GM12878 (cell line): ENCODE results near the gene GAS2. TPM values are rescaled to one million over a fixed set of nuclear protein-coding genes. Genes with fewer than 3 reads are reported as not detected.
A peak's percentile ranks its signal among the peaks of the same experiment; 100 is the strongest.

Source experiments
- ATF7 ChIP-seq: fragments of 450-650 bp; IDR thresholded peaks from 2 replicates; pipeline ENCODE4 v1.6.1; 2016; ENCODE audit warnings: low read depth, mild to moderate bottlenecking
- BCL11A ChIP-seq: IDR thresholded peaks from 2 replicates; pipeline ENCODE4 v1.6.1; 2011; ENCODE audit warnings: low read depth, low read length
- CEBPB ChIP-seq, 2 experiments: fragments of 150-350 bp in 1 of 2; IDR thresholded peaks; 2 replicates each; pipeline ENCODE4 v1.6.1; 2012 to 2014; ENCODE audit warnings: low read depth in 2 of 2, low read length in 2 of 2, borderline replicate concordance in 1 of 2, inconsistent platforms in 1 of 2
- DPF2 ChIP-seq: fragments of 450-650 bp; IDR thresholded peaks from 2 replicates; pipeline ENCODE4 v1.6.1; 2017; ENCODE audit warnings: mild to moderate bottlenecking
- E2F4 ChIP-seq: IDR thresholded peaks from 2 replicates; pipeline ENCODE4 v1.6.1; 2012; ENCODE audit warnings: low read depth, low read length, improper control_type of control experiment
- EED ChIP-seq: sonication (generic); IDR thresholded peaks from 2 replicates; pipeline ENCODE4 v1.6.1; 2016; ENCODE audit warnings: antibody characterized with exemption, low read depth
- FOS ChIP-seq: IDR thresholded peaks from 3 replicates; pipeline ENCODE4 v1.6.1; 2011; ENCODE audit warnings: borderline replicate concordance; ENCODE audit not compliant: insufficient read length; ENCODE audit errors: extremely low read depth
- KAT2A ChIP-seq: conservative IDR thresholded peaks from 2 replicates; pipeline ENCODE4 v1.6.1; 2011; ENCODE audit warnings: low read depth, low read length; ENCODE audit not compliant: control insufficient read depth
- KDM1A ChIP-seq: fragments of 200-600 bp; sonication (generic); IDR thresholded peaks from 2 replicates; pipeline ENCODE4 v1.6.1; 2016; ENCODE audit warnings: borderline replicate concordance
- KLF5 ChIP-seq: fragments of 450-650 bp; IDR thresholded peaks from 2 replicates; pipeline ENCODE4 v1.6.1; 2014; ENCODE audit warnings: mild to moderate bottlenecking; ENCODE audit not compliant: partially characterized antibody
- LARP7 ChIP-seq: fragments of 450-650 bp; IDR thresholded peaks from 2 replicates; pipeline ENCODE4 v1.6.1; 2017; ENCODE audit warnings: mild to moderate bottlenecking
- MXI1 ChIP-seq: fragments of 150-350 bp; IDR thresholded peaks from 2 replicates; pipeline ENCODE4 v1.6.1; 2011; ENCODE audit warnings: low read depth, mild to moderate bottlenecking, inconsistent platforms, low read length, improper control_type of control experiment
- RBBP5 ChIP-seq: fragments of 200-600 bp; sonication (generic); conservative IDR thresholded peaks from 2 replicates; pipeline ENCODE4 v1.6.1; 2016
- RUNX3 ChIP-seq: IDR thresholded peaks from 2 replicates; pipeline ENCODE4 v1.6.1; 2012; ENCODE audit warnings: low read length, inconsistent platforms
- SPI1 ChIP-seq: IDR thresholded peaks from 2 replicates; pipeline ENCODE4 v1.6.1; 2011; ENCODE audit warnings: low read depth, mild to moderate bottlenecking, low read length, moderate library complexity, borderline replicate concordance; ENCODE audit not compliant: insufficient read depth
- TCF3 ChIP-seq: IDR thresholded peaks from 2 replicates; pipeline ENCODE4 v1.6.1; 2012; ENCODE audit warnings: low read depth, mild to moderate bottlenecking, low read length, borderline replicate concordance; ENCODE audit not compliant: insufficient read depth
- ZBTB4 ChIP-seq: fragments of 450-650 bp; formaldehyde crosslinking; IDR thresholded peaks from 2 replicates; pipeline ENCODE4 v1.4.0; 2022; ENCODE audit warnings: mild to moderate bottlenecking, moderate library complexity
- polyA plus RNA-seq, 11 experiments: library from polyadenylated mRNA; depleted of rRNA in 4 of 11; unstranded in 6 of 11; stranded (reverse) in 5 of 11; fragments of >200 nt; fragmentation: Nextera tagmentation in 4 of 11; fragmentation: Illumina TruSeq in 1 of 11; extraction: Ambion mirVana in 4 of 11; extraction: Trizol in 1 of 11; gene quantifications; 1 replicate in 1 of 11; 2 replicates in 10 of 11; pipeline versions ENCODE4 v1.2.1 to v1.2.3, GENCODE V29; 2011 to 2016; ENCODE audit warnings: inconsistent platforms in 2 of 11, missing spikeins in 2 of 11, low read depth in 1 of 11
- total RNA-seq, 4 experiments: library from RNA; depleted of rRNA in 3 of 4; stranded (reverse); fragments of >200 nt in 3 of 4; fragmentation: Illumina TruSeq in 1 of 4; extraction: Trizol in 1 of 4; gene quantifications; 2 replicates each; pipeline versions ENCODE4 v1.2.1 to v1.2.3, GENCODE V29; 2013 to 2021
- TF ChIP-seq, protein P1 (sequence below): fragments of 450-650 bp; IDR thresholded peaks from 2 replicates; pipeline ENCODE4 v1.6.1; 2018; ENCODE audit warnings: borderline replicate concordance, mild to moderate bottlenecking; ENCODE audit not compliant: partially characterized antibody

The GAS2 gene
- total and polyA plus RNA-seq, 10 of the 15 experiments (the other 5 are each of a cell fraction or from before 2014, with no cell fraction given) = 16.4 to 81.4 (median 26.2) TPM

DNA sequence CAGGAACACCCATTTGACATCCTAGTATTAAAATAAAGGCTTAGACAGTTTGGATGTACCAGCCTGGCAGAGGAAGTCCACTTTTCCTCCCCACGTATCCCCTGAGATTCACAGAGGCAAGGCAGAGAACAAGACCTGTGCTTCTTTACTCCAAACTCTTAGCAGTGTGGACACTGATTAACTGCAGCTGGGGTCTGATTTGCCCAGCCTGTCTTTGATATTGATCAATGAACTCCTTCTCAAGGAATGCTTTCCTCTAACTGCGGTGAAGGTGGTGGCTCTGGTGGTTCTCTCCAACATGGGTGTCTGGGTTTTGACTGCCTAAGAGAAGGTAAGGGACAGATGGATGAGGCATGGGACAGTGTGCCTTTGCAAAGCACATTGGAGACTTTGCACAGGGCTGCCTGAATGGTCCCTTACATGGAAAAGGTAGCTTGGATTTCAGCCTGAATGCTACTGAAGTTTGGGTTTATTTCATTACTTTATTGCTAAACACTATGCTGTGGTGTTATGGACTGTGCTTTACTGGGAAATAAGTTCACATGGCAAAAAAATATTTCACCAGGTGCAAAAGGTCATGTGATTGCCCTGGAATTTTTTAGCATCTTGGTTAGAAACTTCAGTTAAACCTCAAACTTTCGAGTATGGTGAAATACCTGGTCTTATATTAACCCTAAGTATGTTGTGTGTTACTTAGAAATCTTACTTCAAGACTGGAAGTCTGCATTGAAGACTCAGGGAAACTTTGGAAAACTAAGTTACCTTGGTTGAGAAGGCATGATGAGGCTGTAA is 1.8 kb downstream of the GAS2 start (continued):
- TF ChIP-seq FOS = no peak
- TF ChIP-seq ZBTB4 (CRISPR knock-in tag) = no peak
- TF ChIP-seq TCF3 = no peak
- TF ChIP-seq E2F4 = no peak
- no peak for TF ChIP-seq RBBP5
- TF ChIP-seq EED = peak; percentile 35; the same call in 1 of the 2 replicates
- TF ChIP-seq KDM1A = no peak
- TF ChIP-seq MXI1 = 0 out of 2 replicates have a peak, but pooled peaks have one; percentile 34
- TF ChIP-seq KLF5 = no peak
- TF ChIP-seq ATF7 = no peak
- no peak for TF ChIP-seq CEBPB (IDR thresholded peaks at IDR 0.05; ENCODE audit: borderline replicate concordance in 1 of 2, low read depth in 2 of 2, low read length in 2 of 2)
- TF ChIP-seq BCL11A = no peak
- no peak for TF ChIP-seq KAT2A
- TF ChIP-seq, protein P1, sequence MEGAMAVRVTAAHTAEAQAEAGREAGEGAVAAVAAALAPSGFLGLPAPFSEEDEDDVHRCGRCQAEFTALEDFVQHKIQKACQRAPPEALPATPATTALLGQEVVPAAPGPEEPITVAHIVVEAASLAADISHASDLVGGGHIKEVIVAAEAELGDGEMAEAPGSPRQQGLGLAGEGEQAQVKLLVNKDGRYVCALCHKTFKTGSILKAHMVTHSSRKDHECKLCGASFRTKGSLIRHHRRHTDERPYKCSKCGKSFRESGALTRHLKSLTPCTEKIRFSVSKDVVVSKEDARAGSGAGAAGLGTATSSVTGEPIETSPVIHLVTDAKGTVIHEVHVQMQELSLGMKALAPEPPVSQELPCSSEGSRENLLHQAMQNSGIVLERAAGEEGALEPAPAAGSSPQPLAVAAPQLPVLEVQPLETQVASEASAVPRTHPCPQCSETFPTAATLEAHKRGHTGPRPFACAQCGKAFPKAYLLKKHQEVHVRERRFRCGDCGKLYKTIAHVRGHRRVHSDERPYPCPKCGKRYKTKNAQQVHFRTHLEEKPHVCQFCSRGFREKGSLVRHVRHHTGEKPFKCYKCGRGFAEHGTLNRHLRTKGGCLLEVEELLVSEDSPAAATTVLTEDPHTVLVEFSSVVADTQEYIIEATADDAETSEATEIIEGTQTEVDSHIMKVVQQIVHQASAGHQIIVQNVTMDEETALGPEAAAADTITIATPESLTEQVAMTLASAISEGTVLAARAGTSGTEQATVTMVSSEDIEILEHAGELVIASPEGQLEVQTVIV = no peak
- TF ChIP-seq RUNX3 = peak; percentile 81
- TF ChIP-seq DPF2 = 0 out of 2 replicates have a peak, but pooled peaks have one; percentile 24
- no peak for TF ChIP-seq SPI1
- 0 out of 2 replicates have a peak, but pooled peaks have one; percentile 22 for TF ChIP-seq LARP7
